Uterus (tissue), 4 donors: ENCODE results near the gene ZNRD2. TPM values are rescaled to one million over a fixed set of nuclear protein-coding genes. Genes with fewer than 3 reads are reported as not detected.

Experiments
- DNase-seq, 2 donors: peaks; one replicate each; pipeline ENCODE4 v3.0.0-alpha.2; 2019 to 2020
- H3K27ac ChIP-seq, 2 donors: fragments of 200-600 bp; sonication (generic); 1 replicate in 1 of 2; 2 replicates in 1 of 2; pipeline ENCODE4 v1.5.1; 2016 to 2018
- H3K27me3 ChIP-seq, 2 donors: fragments of 200-600 bp; sonication (generic); one replicate each; pipeline ENCODE4 v1.5.1; 2018 to 2019; ENCODE audit warnings: control low read depth in 1 of 2
- H3K36me3 ChIP-seq, 2 donors: fragments of 200-600 bp; sonication (generic); one replicate each; pipeline ENCODE4 v1.5.1; 2019; ENCODE audit warnings: control low read depth in 1 of 2
- H3K4me1 ChIP-seq, 2 donors: fragments of 200-600 bp; sonication (generic); one replicate each; pipeline ENCODE4 v1.5.1; 2018 to 2019; ENCODE audit warnings: control low read depth in 1 of 2
- H3K4me3 ChIP-seq, 2 donors: fragments of 200-600 bp; sonication (generic); 1 replicate in 1 of 2; 2 replicates in 1 of 2; pipeline ENCODE4 v1.5.1; 2018 to 2019; ENCODE audit warnings: mild to moderate bottlenecking in 1 of 2
- H3K9me3 ChIP-seq, 2 donors: fragments of 200-600 bp; sonication (generic); one replicate each; pipeline ENCODE4 v1.5.1; 2019; ENCODE audit warnings: control low read depth in 1 of 2
- CTCF ChIP-seq, 4 experiments: fragments of 200-600 bp in 2 of 4; fragments of 450-650 bp in 2 of 4; sonication (generic) in 2 of 4; IDR thresholded peaks; one replicate each; pipeline ENCODE4 v1.5.1; 2016 to 2019; ENCODE audit warnings: antibody characterized with exemption in 4 of 4, mild to moderate bottlenecking in 2 of 4, moderate library complexity in 1 of 4
- POLR2A ChIP-seq, 2 donors: fragments of 450-650 bp; IDR thresholded peaks; one replicate each; pipeline ENCODE4 v1.6.1; 2016; ENCODE audit warnings: antibody characterized with exemption in 2 of 2, mild to moderate bottlenecking in 1 of 2, moderate library complexity in 1 of 2
- intact Hi-C: fragments of 100-400 bp; cut with DNase I; formaldehyde crosslinking; loops from one replicate; pipeline ENCODE4 v1.15.1; 2023; ENCODE audit warnings: low total_unique reads
- total RNA-seq, 4 donors: library from RNA; depleted of rRNA in 3 of 4; stranded (reverse); fragments of >200 nt in 3 of 4; gene quantifications; one replicate each; pipeline versions ENCODE4 v1.1.0 to v1.2.4, GENCODE V29; 2014 to 2023
- donor health status: DM: yes; HTN: yes; CAD: no.

ZNRD2 gene
- total RNA-seq, 4 donors from 2014 or later = 12.3 to 42.6 (median 31.6) TPM

GRCh38 chr11:65617136-65617850 lies 47.0 kb downstream of the ZNRD2 start:
- TF ChIP-seq POLR2A (IDR thresholded peaks at IDR 0.05) (no peak), CTCF (IDR thresholded peaks at IDR 0.05) (no peak)

GRCh38 chr11:65617990-65618751 lies 47.9 kb downstream of the ZNRD2 start:
- TF ChIP-seq CTCF (IDR thresholded peaks at IDR 0.05) (no peak), POLR2A (IDR thresholded peaks at IDR 0.05) (no peak)
- no peak for DNase-seq
- intact Hi-C loops = no loop called here
- Histone ChIP-seq H3K4me1 (peaks cover 0 to 12% of the 10 kb centered on the region in 2 donors), H3K4me3 (no peak overlapping the region), H3K9me3 (no peaks in the 10 kb centered on the region), H3K36me3 (no peaks in the 10 kb centered on the region), H3K27me3 (no peaks in the 10 kb centered on the region), H3K27ac (no peak overlapping the region)

More at GRCh38 chr11:65617136-65617850, 47.0 kb downstream of the ZNRD2 start:
- H3K27ac ChIP-seq = no peak overlapping the region
- H3K4me1 ChIP-seq = peaks cover 0 to 19% of the 10 kb centered on the region in 2 donors
- no peaks in the 10 kb centered on the region for H3K36me3 ChIP-seq
- intact Hi-C loops = no loop called here
- no peaks in the 10 kb centered on the region for H3K9me3 ChIP-seq
- no peaks in the 10 kb centered on the region for H3K27me3 ChIP-seq
- no peak overlapping the region for H3K4me3 ChIP-seq
- no peak for DNase-seq

GRCh38 chr11:65618763-65619162 lies 48.5 kb downstream of the ZNRD2 start:
- no peak for DNase-seq
- Histone ChIP-seq H3K36me3 (no peaks in the 10 kb centered on the region), H3K4me1 (peaks cover 0 to 10% of the 10 kb centered on the region in 2 donors), H3K27me3 (no peaks in the 10 kb centered on the region), H3K9me3 (no peaks in the 10 kb centered on the region), H3K27ac (no peak overlapping the region), H3K4me3 (no peak overlapping the region)
- TF ChIP-seq CTCF (IDR thresholded peaks at IDR 0.05) (no peak), POLR2A (IDR thresholded peaks at IDR 0.05) (no peak)
- intact Hi-C loops = no loop called here

GRCh38 chr11:65619281-65619928 lies 49.1 kb downstream of the ZNRD2 start:
- Histone ChIP-seq H3K27ac (no peak overlapping the region), H3K4me3 (no peak overlapping the region), H3K4me1 (peaks cover 0 to 10% of the 10 kb centered on the region in 2 donors), H3K9me3 (no peaks in the 10 kb centered on the region), H3K36me3 (no peaks in the 10 kb centered on the region), H3K27me3 (no peaks in the 10 kb centered on the region)
- DNase-seq = no peak
- TF ChIP-seq POLR2A (IDR thresholded peaks at IDR 0.05) (no peak), CTCF (IDR thresholded peaks at IDR 0.05) (no peak)
- intact Hi-C loops = no loop called here

- no peaks in the 10 kb centered on the region for H3K36me3 ChIP-seq
- no peak overlapping the region for H3K4me3 ChIP-seq
- H3K27me3 ChIP-seq = no peaks in the 10 kb centered on the region
- no peak overlapping the region for H3K27ac ChIP-seq
- H3K4me1 ChIP-seq = peaks cover 0 to 10% of the 10 kb centered on the region in 2 donors
- intact Hi-C loops = no loop called here
- TF ChIP-seq CTCF (IDR thresholded peaks at IDR 0.05) (no peak), POLR2A (IDR thresholded peaks at IDR 0.05) (no peak)
- no peak for DNase-seq
- H3K9me3 ChIP-seq = no peaks in the 10 kb centered on the region
These were observed 50.4 kb downstream of the ZNRD2 start for GRCh38 chr11:65620666-65621065.
